H9 (cell line): Measurements from ENCODE around the gene PDXK. TPM values are rescaled to one million over a fixed set of nuclear protein-coding genes. Genes with fewer than 3 reads are reported as not detected.

Experiments used
- DNase-seq: peaks from one replicate; pipeline ENCODE4 v3.0.0-alpha.2; 2017
- H2AFZ ChIP-seq: one replicate; pipeline ENCODE4 v1.6.1; 2013; ENCODE audit warnings: mild to moderate bottlenecking, low read length, control low read depth, moderate library complexity
- H2AK5ac ChIP-seq: 2 replicates; pipeline ENCODE4 v1.6.1; 2013; ENCODE audit warnings: low read length, control low read depth, mixed read lengths; ENCODE audit not compliant: insufficient read length
- H2BK120ac ChIP-seq: one replicate; pipeline ENCODE4 v1.6.1; 2013; ENCODE audit warnings: low read depth, mild to moderate bottlenecking, low read length, control low read depth, inconsistent platforms; ENCODE audit not compliant: poor library complexity, severe bottlenecking
- H2BK12ac ChIP-seq: 2 replicates; pipeline ENCODE4 v1.6.1; 2013; ENCODE audit warnings: low read length, control low read depth, mixed read lengths, low read depth; ENCODE audit not compliant: insufficient read length
- H2BK15ac ChIP-seq: 2 replicates; pipeline ENCODE4 v1.6.1; 2013; ENCODE audit warnings: low read depth, low read length, control low read depth
- H2BK20ac ChIP-seq: one replicate; pipeline ENCODE4 v1.6.1; 2013; ENCODE audit warnings: low read depth, mild to moderate bottlenecking, low read length, control low read depth, inconsistent platforms; ENCODE audit not compliant: poor library complexity, severe bottlenecking
- H2BK5ac ChIP-seq: 2 replicates; pipeline ENCODE4 v1.6.1; 2013; ENCODE audit warnings: low read length, control low read depth, mixed read lengths; ENCODE audit not compliant: insufficient read length
- H3K14ac ChIP-seq: 2 replicates; pipeline ENCODE4 v1.6.1; 2013; ENCODE audit warnings: low read length, control low read depth; ENCODE audit not compliant: insufficient read depth
- H3K18ac ChIP-seq: 2 replicates; pipeline ENCODE4 v1.6.1; 2013; ENCODE audit warnings: low read depth, mild to moderate bottlenecking, mixed read lengths, low read length, control low read depth; ENCODE audit not compliant: insufficient read length
- H3K23ac ChIP-seq: 2 replicates; pipeline ENCODE4 v1.6.1; 2013; ENCODE audit warnings: low read length, control low read depth, mixed read lengths, low read depth; ENCODE audit not compliant: insufficient read length
- H3K23me2 ChIP-seq: 2 replicates; pipeline ENCODE4 v1.6.1; 2013; ENCODE audit warnings: low read depth, mild to moderate bottlenecking, mixed read lengths, low read length, control low read depth; ENCODE audit not compliant: insufficient read length, poor library complexity, severe bottlenecking
- H3K27ac ChIP-seq: 2 replicates; pipeline ENCODE4 v1.5.1; 2013; ENCODE audit warnings: low read length, control low read depth, mixed read lengths, low read depth; ENCODE audit not compliant: insufficient read length
- H3K27me3 ChIP-seq: 2 replicates; pipeline ENCODE4 v1.6.1; 2013; ENCODE audit warnings: low read length, control low read depth, inconsistent platforms; ENCODE audit not compliant: insufficient read depth
- H3K4ac ChIP-seq: 2 replicates; pipeline ENCODE4 v1.6.1; 2013; ENCODE audit warnings: low read depth, mild to moderate bottlenecking, control low read depth, inconsistent platforms, low read length, moderate library complexity
- H3K4me1 ChIP-seq: 2 replicates; pipeline ENCODE4 v1.6.1; 2013; ENCODE audit warnings: low read length, control low read depth, inconsistent platforms; ENCODE audit not compliant: insufficient read depth
- H3K4me2 ChIP-seq: 2 replicates; pipeline ENCODE4 v1.6.1; 2013; ENCODE audit warnings: low read length, control low read depth, mixed read lengths; ENCODE audit not compliant: insufficient read length, insufficient read depth
- H3K56ac ChIP-seq: 2 replicates; pipeline ENCODE4 v1.6.1; 2013; ENCODE audit warnings: low read depth, mild to moderate bottlenecking, mixed read lengths, low read length, control low read depth; ENCODE audit not compliant: insufficient read length
- H3K79me1 ChIP-seq: 2 replicates; pipeline ENCODE4 v1.6.1; 2013; ENCODE audit warnings: low read depth, mild to moderate bottlenecking, moderate library complexity, low read length, control low read depth, inconsistent platforms; ENCODE audit not compliant: insufficient read depth, poor library complexity, severe bottlenecking
- H3K79me2 ChIP-seq: 2 replicates; pipeline ENCODE4 v1.6.1; 2013; ENCODE audit warnings: low read length, control low read depth, inconsistent platforms; ENCODE audit not compliant: insufficient read depth
- H3K9ac ChIP-seq: 2 replicates; pipeline ENCODE4 v1.6.1; 2013; ENCODE audit warnings: low read length, control low read depth, mixed read lengths; ENCODE audit not compliant: insufficient read length; ENCODE audit errors: extremely low read depth
- H3K9me3 ChIP-seq: one replicate; pipeline ENCODE4 v1.6.1; 2013; ENCODE audit warnings: low read depth, low read length, inconsistent platforms; ENCODE audit not compliant: control insufficient read depth
- H3T11ph ChIP-seq: one replicate; pipeline ENCODE4 v1.6.1; 2013; ENCODE audit warnings: mild to moderate bottlenecking, low read length, control low read depth, inconsistent platforms
- H4K20me1 ChIP-seq: one replicate; pipeline ENCODE4 v1.6.1; 2013; ENCODE audit not compliant: control insufficient read depth, insufficient read length, insufficient read depth
- H4K5ac ChIP-seq: 2 replicates; pipeline ENCODE4 v1.6.1; 2013; ENCODE audit warnings: low read depth, mild to moderate bottlenecking, mixed read lengths, low read length, control low read depth; ENCODE audit not compliant: insufficient read length
- H4K8ac ChIP-seq: replicated peaks from 2 replicates; pipeline ENCODE4 v1.6.1; 2013; ENCODE audit warnings: low read length, control low read depth, mixed read lengths, low read depth; ENCODE audit not compliant: insufficient read length
- H4K91ac ChIP-seq: 2 replicates; pipeline ENCODE4 v1.6.1; 2013; ENCODE audit warnings: low read depth, mild to moderate bottlenecking, moderate library complexity, mixed read lengths, low read length, control low read depth; ENCODE audit not compliant: insufficient read length
- H3K27ac Mint-ChIP-seq, 3 experiments: 2 replicates in 2 of 3; 3 replicates in 1 of 3; pipeline ENCODE4 v1.8.0; 2020 to 2021; ENCODE audit warnings: mixed read lengths in 3 of 3, mild to moderate bottlenecking in 1 of 3, moderate library complexity in 1 of 3
- H3K27me3 Mint-ChIP-seq: 2 replicates; pipeline ENCODE4 v1.8.0; 2021; ENCODE audit warnings: low read depth, mild to moderate bottlenecking, moderate library complexity, mixed read lengths
- H3K36me3 Mint-ChIP-seq, 3 experiments: 2 replicates in 2 of 3; 3 replicates in 1 of 3; pipeline ENCODE4 v1.8.0; 2020 to 2021; ENCODE audit warnings: low read depth in 3 of 3, mixed read lengths in 3 of 3; ENCODE audit not compliant: insufficient read depth in 1 of 3
- H3K4me1 Mint-ChIP-seq, 2 experiments: 2 replicates each; pipeline ENCODE4 v1.8.0; 2020; ENCODE audit warnings: mixed read lengths in 2 of 2
- H3K4me3 Mint-ChIP-seq, 2 experiments: 2 replicates in 1 of 2; 3 replicates in 1 of 2; pipeline ENCODE4 v1.8.0; 2020 to 2021; ENCODE audit warnings: mild to moderate bottlenecking in 2 of 2, mixed read lengths in 2 of 2, moderate library complexity in 1 of 2
- H3K9me3 Mint-ChIP-seq, 2 experiments: 2 replicates in 1 of 2; 3 replicates in 1 of 2; pipeline ENCODE4 v1.8.0; 2020; ENCODE audit warnings: mild to moderate bottlenecking in 2 of 2, mixed read lengths in 2 of 2, moderate library complexity in 1 of 2
- WGBS: extraction: QIAGEN DNeasy Blood & Tissue Kit; methylation state at CpG from one replicate; pipeline ENCODE4 v1.1.7; 2013; ENCODE audit warnings: missing lambda C conversion rate, low lambda C conversion rate, mixed read lengths; ENCODE audit not compliant: insufficient read length; ENCODE audit errors: extremely low coverage; 5-methylcytosine and 5-hydroxymethylcytosine counted together
- total RNA-seq: library from RNA; stranded (reverse); gene quantifications from 2 replicates; pipeline ENCODE4 v1.2.1, GENCODE V29; 2021
- TF ChIP-seq, protein P1 (sequence below): fragments of 200-600 bp; sonication (generic); conservative IDR thresholded peaks from 3 replicates; pipeline ENCODE4 v1.8.0; 2021; ENCODE audit warnings: antibody characterized with exemption, mild to moderate bottlenecking

Gene PDXK
- total RNA-seq, 1 experiment from 2014 or later: 109 TPM

GRCh38 chr21:43734131-43734927 is 15.4 kb downstream of the PDXK start:
- Mint-ChIP-seq H3K27me3 (no peaks in the 10 kb centered on the region), H3K27ac (peak overlapping the region; percentile 40 to 83 (median 44); a peak in 3 of 7 replicates), H3K4me1 (peaks cover 12 to 13% of the 10 kb centered on the region in 2 experiments), H3K9me3 (no peaks in the 10 kb centered on the region), H3K36me3 (peaks cover 0 to 15% (median 0%) of the 10 kb centered on the region in 3 experiments; a peak in 2 of 7 replicates), H3K4me3 (no peak overlapping the region)
- DNase-seq: no peak
- Histone ChIP-seq H3K27me3 (no peaks in the 10 kb centered on the region), H3K9me3 (no peaks in the 10 kb centered on the region), H2AK5ac (no peak overlapping the region), H3K79me2 (peaks cover 2% of the 10 kb centered on the region; the same call in 1 of the 2 replicates), H3K4me1 (no peaks in the 10 kb centered on the region), H2BK12ac (no peak overlapping the region), H4K20me1 (no peaks in the 10 kb centered on the region), H4K8ac (no peak overlapping the region), H3K4ac (no peak overlapping the region), H3K18ac (no peak overlapping the region), H3K56ac (no peak overlapping the region), H3K9ac (no peak overlapping the region), H2AFZ (no peak overlapping the region), H3K23me2 (peaks cover 2% of the 10 kb centered on the region), H2BK15ac (no peak overlapping the region), H2BK5ac (no peak overlapping the region), H4K91ac (no peak overlapping the region), H3K4me2 (no peak overlapping the region), H3K79me1 (peaks cover 3% of the 10 kb centered on the region), H2BK120ac (no peak overlapping the region), H3T11ph (no peak overlapping the region), H3K23ac (no peak overlapping the region), H2BK20ac (no peak overlapping the region), H4K5ac (no peak overlapping the region), H3K14ac (no peak overlapping the region), H3K27ac (no peak overlapping the region)
- no CpG with 5 or more reads among the region's 25 CpGs for WGBS
- TF ChIP-seq, protein P1, sequence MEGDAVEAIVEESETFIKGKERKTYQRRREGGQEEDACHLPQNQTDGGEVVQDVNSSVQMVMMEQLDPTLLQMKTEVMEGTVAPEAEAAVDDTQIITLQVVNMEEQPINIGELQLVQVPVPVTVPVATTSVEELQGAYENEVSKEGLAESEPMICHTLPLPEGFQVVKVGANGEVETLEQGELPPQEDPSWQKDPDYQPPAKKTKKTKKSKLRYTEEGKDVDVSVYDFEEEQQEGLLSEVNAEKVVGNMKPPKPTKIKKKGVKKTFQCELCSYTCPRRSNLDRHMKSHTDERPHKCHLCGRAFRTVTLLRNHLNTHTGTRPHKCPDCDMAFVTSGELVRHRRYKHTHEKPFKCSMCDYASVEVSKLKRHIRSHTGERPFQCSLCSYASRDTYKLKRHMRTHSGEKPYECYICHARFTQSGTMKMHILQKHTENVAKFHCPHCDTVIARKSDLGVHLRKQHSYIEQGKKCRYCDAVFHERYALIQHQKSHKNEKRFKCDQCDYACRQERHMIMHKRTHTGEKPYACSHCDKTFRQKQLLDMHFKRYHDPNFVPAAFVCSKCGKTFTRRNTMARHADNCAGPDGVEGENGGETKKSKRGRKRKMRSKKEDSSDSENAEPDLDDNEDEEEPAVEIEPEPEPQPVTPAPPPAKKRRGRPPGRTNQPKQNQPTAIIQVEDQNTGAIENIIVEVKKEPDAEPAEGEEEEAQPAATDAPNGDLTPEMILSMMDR: no peak
